GM10266 (cell line): Measurements from ENCODE around the gene PPARGC1A.

Source experiments
- DNase-seq: peaks from one replicate; pipeline ENCODE4 v3.0.0; 2012; ENCODE audit errors: extremely low spot score
- CTCF ChIP-seq: IDR thresholded peaks from 2 replicates; pipeline ENCODE4 v1.5.1; 2012; ENCODE audit warnings: mild to moderate bottlenecking, low read depth; ENCODE audit not compliant: control insufficient read depth, insufficient read depth; ENCODE audit errors: missing control alignments

The PPARGC1A gene

GRCh38 chr4:23911675-23912455 is 22.0 kb upstream of the PPARGC1A start:
- DNase-seq: no peak
- no peak for TF ChIP-seq CTCF

- TF ChIP-seq CTCF: no peak
- DNase-seq: no peak
Observed at GRCh38 chr4:23909671-23910070, 19.8 kb upstream of the PPARGC1A start.

GRCh38 chr4:23906839-23907238 is 17.0 kb upstream of the PPARGC1A start:
- no peak for TF ChIP-seq CTCF
- DNase-seq: no peak

- no peak for TF ChIP-seq CTCF
- DNase-seq: no peak
Observed at GRCh38 chr4:23904639-23905071, 14.8 kb upstream of the PPARGC1A start.

GRCh38 chr4:23903859-23904438 is 14.1 kb upstream of the PPARGC1A start:
- no peak for DNase-seq
- TF ChIP-seq CTCF: no peak

GRCh38 chr4:23902222-23902804 is 12.5 kb upstream of the PPARGC1A start:
- peak; percentile 2 for TF ChIP-seq CTCF
- no peak for DNase-seq

- DNase-seq: no peak
- TF ChIP-seq CTCF: no peak
Observed at GRCh38 chr4:23900636-23901035, 10.8 kb upstream of the PPARGC1A start.
